Superior temporal gyrus (tissue), 1 donor: Measurements from ENCODE around the gene OCA2.
"Not testable (repeated sequence)": the region's sequence is repeated elsewhere in the genome, so short reads cannot be mapped to it uniquely, and the experiment has no call there.

ENCODE experiments used
- DNase-seq: peaks from one replicate; pipeline ENCODE4 v3.0.0-alpha.2; 2016; ENCODE audit errors: extremely low spot score

Gene OCA2

DNA sequence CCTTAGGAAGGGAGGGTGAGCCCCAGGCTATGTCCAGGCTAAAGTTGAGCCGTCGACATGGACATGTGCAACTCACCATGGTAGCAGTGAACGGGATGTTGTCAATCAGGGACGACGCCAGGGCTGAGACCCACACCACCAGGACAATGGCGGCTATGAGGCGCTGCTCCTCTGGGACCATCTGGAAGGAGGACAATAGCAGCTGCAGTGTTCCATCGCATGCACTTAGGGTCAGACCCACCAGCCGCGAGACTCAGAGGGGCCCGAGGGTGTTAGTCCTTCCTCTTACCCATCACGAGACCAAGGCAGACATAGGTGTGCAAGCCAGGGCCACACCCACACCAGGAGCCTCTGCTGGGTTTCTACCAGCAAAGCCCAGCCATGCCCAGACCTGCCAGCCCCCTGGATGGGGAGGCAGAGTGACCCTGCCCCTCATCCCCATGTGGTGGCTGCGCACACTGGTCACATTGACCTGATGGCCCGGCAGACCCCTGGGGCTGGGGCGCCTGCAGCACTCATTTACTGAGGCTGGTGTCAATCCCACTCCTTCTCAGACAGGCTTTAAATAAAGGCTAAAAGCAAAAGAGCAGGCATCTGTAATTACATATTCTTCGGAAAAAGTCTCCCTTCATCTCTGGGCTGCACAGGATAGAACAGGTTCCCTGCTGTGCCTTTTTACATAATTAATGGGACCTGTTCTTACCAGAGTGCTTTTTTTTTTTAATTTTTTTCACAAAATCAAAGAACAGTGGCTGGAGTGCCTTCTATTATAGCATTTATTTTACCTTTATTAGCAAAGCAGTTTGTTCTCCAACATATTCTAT, 227.8 kb downstream of the OCA2 start:
- DNase-seq, result no peak

DNA sequence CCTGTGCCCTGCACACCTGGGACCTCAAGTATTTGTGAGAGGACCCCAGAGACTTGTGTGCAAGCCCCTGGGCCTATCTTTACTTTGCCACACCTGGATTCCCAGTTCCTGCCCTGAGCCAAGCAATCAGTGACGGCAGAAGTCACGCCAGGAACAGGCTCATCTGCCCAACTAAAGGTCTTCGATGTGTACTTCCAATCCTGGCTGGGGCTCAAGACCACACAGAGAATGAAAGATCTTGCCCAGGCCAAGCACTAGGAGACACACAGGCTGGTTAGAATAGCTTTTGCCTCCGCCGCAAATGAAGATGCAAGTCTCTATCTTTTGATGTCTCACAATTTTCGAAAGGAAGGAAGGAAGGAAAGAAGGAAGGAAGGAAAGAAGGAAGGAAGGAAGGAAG, 228.8 kb downstream of the OCA2 start:
- no peak for DNase-seq

DNA sequence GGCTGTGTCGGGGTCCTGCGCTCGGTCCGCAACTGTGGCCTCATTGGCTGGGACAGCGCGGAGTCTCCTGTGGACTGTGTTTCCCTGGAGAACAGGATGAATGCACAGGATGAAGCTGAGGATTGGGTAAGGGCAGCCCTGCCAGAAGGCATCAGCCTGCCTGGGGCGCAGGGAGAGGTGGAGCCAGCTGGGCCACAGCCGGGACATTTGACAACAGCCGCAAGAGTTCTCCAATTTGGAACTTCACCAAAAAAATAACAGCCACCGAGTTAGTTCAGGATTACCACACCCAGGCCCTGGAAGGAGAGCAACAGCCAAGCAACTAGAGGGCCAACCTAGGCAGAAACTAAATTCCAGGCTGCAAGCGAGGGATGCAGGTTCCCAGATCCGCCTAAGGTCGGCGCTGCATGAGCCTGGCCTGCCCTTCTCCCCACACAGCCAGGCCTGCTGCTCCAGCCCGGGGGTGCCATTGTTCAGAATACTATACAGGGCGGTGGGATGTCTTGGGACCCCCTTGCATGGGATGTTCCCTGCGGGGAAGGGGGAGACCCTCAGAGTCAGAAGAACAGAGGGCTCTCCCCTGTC, 229.3 kb downstream of the OCA2 start:
- DNase-seq, result no peak

DNA sequence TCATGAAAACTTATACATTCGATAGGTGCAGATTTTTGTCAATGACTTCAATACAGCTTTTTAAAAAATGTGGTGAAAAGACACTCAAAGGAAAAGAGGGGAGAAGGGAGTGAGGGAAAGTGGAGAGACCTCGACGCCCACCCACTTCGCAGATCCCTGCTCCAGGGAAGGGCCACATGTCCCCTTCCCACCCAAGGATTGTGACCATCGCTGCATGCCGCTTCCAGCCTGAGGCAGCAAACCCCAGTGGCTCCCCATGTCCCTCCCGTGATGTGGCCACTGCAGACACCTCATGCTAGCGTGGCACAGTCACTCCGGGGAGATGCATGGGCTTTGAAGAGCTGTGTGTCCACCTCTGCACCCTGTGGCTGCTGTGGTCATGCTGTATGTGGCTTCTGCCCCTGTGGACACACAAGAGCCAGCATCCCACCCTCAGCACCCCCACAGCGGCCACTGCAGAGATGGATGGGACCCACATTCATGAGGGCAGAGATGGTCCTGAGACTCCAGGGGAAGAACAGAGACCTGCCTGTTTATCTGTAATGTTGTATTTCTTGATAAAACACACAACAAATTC, 230.2 kb downstream of the OCA2 start:
- no peak for DNase-seq

DNA sequence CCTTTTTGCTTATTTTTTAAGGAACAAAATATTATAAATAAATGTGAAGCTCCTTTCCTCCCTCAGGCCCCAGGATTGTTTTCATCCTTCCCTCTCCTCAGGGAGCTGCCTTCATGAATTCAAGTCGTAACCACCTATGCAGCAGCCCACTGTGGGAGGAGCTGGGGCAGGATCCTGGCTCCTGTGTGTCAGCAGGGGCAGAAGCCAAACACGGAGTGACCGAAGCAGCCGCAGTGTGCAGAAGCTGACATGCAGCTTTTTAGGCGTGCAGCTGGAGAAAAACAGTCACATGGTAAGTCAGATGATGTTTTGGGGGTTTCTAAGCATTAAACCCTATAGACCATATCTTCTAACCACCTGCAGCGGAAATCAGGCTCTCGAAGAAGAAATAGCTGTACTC, 231.3 kb downstream of the OCA2 start:
- DNase-seq, result no peak

DNA sequence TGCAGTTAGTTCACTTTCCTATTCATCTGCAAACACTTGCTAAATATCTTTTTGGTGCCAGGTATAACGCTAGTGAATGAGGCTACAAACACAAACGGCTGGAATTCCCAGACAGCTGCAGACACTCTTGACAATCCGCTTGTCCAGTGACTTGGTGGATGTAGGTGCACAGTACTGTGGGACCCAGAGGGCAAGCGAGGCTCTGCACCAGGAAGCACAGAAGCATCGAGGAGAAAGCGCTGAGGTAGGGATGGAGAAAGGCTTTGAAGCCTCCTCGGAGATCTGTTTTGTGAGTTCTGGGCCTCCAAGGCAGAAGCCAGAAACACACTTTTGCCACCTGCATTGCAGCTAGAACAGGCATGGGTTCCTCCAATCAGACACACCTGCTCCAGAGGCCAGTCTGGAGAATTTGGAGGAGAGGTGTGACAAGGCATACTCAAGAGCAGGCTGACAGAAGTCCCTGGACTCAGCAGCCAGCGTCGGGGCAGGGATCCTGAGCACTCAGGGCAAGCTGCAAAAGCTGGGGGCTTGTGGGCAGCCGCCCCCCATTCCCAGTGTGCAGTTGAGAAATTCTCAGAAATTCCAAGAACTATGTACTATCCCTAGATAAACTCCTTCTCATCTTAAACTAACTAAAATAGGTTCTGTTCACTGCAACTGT, 232.5 kb downstream of the OCA2 start:
- no peak for DNase-seq

DNA sequence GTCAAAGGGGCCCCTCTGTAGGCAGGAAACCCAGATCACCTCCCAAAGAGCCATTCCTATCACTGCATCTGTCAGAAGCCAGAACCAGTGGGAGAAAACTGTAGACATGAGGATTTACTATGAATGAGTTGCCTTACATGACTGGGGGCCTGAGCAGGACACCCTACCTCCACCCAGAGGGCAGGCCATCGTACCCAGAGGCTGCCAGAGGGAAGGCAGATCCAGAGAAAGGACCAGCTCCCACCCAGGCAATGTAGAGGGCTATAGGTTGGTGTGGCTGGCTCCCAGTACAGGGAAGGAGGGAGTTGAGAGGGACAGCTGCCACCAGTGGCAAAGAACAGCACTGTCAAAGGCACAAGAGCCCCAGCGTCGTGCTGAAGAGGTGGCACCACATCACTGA, 233.2 kb downstream of the OCA2 start:
- no peak for DNase-seq

DNA sequence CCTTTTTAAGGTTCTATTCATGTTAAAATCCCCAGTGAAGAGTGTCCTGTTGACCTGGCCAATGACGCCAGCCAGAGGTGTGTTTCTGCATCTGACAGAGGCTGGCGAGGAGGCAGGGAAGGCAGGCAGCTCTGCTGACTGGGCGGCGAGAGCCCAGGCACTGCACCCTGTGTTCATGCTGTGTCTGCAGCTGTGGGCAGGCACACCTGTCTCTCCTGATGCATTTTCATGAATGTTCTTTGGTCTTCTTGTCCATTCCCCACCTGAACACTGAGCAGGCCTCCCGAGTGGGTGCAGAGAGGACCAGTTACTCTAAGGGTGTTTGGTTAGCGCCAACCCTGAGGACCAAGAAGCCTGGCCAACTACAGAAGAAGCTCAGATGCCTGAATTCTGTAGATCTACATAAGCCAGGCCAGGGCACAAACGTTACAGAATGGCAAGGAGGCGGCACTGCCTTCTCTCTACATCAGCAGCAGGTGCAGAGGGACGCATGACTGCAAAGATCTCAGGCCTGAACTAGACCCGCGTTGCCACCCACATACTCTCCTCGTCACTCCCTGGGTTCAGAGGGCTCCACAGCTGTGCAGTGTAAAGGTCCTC, 233.7 kb downstream of the OCA2 start:
- no peak for DNase-seq

DNA sequence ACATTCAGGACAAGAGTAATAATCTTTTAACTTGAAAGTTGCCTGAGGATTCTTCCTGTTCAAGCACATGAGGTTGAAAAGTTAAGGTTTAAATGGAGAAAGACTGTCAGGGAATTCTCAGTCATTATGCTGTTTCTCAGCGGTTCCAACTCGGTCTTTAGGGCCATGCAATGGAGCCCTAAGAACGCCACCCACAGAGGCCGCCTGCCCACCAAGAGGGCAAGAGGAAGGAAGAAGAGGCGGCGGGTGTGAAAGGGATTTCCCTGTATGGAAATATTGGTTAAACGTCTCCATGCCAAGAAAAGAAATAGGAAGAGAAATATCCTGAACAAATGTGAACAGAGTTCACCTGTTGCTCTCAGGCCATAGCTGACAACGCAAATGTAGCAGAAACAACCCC, 234.4 kb downstream of the OCA2 start:
- DNase-seq, result no peak

DNA sequence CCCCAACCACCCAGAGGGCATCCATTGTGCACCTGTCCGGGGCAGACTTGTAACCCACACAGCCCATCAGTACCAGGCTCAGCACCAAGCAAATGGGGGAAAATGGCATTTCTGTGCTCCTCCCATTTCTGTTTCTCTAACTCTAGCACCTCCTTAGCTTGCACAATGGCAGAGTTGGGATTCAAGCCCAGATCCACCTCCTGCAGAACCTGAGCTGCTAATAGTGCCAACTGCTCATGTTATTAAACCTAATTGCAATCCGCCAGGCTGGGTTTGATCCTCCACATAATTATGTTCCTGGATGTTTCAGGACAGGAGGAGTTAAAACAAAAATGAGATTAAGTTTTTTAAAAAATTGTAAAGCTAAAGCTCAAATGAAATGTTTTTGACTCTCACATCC, 235.0 kb downstream of the OCA2 start:
- DNase-seq, result no peak

DNA sequence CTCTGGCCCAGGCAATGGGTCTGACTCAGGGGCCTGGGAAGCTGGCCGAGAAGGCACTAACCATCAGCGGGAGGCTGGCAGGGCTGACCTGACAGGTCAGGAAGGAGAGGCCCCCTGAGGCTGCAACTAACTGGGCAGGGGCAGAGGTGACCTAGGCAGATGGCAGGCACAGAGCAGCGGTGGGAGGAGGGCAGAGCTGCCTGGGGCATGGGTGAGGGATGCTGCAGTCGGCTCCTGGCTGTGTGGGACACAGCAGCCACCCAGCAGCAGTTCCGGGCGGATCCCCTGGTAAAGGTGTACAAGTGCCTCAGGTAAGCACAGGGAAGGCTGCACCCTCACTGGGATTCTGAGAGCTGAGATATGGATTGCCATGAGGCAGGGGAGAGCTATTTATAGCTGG, 236.1 kb downstream of the OCA2 start:
- no peak for DNase-seq

DNA sequence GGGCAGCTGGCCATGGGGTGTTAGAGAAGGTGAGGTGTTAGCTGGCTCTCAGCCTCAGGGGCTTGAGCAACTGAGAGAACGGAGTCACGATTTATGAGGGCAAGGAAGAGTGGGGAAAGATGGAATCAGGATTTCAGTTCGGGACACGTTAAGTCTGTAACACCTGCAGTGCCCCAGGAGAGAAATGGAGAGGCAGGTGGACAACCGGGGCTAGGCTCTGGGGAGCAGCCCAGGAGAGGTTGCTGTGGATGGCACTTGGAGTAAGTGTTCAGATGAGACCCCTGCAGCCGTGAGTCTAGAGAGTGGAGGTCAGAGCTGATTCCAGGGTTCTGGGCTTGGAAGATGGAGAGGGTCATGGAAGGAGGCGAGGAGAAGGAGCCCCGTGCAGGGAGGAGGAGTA, 237.9 kb downstream of the OCA2 start:
- no peak for DNase-seq

DNA sequence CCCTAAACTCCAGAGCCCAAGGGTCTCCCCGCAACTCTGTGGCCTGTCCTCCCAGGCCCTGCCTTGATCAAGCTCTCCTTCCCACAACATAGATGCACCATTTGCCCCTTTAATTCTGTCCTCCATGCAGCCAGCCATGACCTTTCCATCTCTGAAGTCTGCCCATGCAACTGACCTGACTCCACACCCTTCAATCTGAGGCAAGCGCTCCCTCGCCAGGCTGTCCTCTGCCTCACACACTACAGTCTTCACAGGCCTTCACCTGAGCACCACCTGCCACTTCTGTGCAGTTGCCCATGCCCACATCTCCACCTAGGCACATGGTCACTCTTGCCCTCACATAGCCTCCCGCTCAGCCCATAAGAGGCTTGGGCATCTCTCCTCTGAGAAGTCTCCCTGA, 244.0 kb downstream of the OCA2 start:
- no peak for DNase-seq

DNA sequence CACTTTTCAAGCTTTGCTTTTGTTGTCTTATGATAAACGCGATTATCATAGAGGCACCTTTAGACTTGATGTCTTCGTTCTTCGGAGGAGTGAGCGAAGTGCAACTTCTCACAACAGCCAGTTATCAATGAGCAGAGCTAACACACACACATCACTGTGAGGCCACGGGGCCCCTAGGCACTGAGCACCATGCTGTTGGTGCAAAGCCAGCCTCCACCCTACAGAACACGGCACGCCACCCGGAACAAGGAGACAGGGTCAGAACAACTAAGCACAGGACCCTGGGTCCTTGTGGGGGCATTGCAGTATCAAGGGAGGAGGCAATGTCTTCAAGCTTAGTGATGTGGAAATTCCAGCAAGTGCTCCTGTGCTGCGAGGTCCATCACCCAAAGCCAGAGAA, 244.5 kb downstream of the OCA2 start:
- no peak for DNase-seq

DNA sequence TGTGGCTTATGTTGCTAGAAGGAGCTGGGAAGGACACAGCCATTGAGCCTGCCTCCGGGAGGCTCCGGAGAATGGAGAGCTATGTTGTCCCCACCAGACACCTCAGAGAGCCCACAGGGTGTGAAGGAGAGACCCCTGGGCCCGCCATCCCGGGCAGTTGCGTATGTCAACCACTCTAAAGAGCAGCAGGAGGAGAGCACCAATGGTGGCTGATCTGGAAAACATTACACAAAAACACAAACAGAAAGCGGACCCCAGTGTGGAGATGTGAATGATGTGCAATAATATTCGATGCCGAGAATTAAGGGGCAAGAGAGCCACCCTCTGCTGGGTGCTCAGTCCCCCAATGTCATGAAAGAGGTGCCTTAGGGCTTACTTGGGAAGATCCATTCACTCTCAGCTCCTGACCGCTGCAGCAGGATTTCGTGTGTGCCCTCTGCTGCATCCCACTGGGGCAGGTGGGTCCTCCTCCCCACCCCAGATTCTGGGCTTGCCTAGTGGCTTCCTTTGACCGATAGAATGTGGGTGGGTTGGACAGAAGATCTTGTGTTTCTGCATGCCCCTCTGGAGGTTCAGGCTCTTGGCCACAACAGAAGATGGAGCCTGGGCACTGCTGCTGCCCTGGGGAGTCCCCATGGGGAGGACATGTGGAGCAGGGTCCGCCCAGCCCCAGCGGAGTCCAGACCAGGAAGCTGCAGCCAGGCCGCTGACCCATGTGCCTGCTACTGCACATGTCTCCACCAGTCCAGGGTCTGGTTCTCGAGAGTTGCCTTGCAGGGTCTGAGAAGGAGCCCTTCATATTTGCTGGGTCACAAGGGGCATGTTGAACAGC, 245.3 kb downstream of the OCA2 start:
- no peak for DNase-seq

DNA sequence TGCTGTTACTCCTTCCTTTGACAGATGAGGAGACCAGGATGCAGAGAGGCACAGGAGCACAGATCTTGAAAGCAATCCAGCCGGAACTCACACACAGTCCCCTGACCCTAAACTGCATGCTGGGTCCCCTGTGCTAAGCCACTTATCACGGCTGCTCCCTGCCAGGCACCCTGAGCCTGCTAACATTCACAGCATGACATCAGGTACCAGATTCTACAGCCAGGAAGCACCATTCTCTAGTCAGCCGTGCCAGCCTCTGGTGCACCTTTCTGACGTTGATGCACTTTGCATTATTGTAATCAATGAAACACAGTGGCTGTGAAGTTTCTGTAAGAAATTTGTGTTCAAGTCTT, 247.3 kb downstream of the OCA2 start:
- no peak for DNase-seq

DNA sequence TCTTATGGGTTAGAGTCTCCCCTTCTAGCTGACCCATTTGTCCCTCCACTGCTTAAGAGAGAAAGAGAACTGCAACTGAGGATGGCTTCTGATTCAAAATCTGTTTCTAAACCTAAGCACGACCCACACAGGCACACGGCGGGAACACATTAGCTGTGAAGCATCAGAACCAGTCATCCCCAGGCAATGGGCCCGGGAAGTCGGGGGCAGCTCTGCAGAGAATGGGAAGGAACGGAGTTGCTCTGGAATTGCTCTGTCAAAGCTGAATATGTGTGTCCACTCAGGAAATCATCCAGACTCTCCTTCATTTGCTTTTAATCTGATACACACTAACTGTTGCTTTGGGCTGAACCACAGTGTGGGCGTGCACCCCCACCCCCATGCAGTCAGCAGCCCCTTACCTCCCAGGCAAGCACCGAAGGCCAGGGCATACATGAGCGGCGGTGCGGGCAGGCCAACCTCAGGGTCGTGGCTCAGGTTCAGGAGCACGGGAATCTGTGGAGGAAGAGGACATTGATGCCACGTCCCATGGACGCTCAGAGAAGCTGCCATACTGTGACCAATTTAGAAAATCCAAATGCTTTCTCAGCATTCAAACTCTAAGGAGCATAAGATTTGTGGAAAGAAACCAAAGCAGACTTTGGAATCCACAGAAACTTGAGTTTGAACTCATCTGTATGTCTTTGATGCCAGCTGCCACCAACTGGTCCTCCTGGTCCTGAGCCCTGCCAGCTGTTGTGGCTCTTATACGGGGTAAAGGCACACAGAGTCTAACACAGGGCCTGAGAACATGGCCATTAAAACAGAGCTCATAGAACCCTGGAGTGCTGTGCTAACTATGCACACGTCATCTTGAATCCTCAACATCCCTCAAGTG, 247.9 kb downstream of the OCA2 start:
- DNase-seq, result no peak

DNA sequence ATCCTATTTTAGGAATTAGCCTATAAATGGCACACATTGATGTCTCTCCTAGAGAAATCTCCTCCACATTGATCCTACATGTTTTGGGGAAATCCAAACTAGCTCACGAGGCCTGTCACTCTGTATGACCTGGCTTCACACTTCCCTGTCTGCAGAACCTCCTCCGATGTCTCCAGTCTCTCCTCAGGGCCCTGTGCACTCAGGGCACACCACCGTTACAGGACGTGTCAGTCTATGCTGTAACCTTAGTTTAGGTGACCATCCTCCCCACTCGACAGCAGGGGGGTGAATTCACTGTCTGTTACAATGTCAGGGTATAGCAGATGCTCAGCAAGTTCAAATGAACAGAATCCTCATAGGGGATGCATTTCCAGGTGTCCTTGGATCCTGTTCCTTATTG, 249.1 kb downstream of the OCA2 start:
- no peak for DNase-seq

DNA sequence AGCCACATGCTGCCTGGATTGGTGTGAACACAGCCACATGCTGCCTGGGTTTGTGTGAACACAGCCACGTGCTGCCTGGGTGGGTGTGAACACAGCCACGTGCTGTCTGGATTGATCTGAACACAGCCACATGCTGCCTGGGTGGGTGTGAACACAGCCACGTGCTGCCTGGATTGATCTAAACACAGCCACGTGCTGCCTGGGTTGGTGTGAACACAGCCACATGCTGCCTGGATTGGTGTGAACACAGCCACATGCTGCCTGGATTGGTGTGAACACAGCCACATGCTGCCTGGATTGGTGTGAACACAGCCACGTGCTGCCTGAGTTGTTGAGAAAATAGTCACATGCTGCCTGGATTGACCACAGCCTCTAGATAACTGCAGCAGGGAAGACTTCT, 250.2 kb downstream of the OCA2 start:
- DNase-seq, result not testable (repeated sequence)
